SK-N-MC (cell line): Measurements from ENCODE around the gene UBIAD1.

Experiments
- EZH2 ChIP-seq: fragments of 200-600 bp; sonication (generic); IDR thresholded peaks from one replicate; pipeline ENCODE4 v1.6.1; 2017; ENCODE audit warnings: antibody characterized with exemption
- POLR2AphosphoS5 ChIP-seq: IDR thresholded peaks from 2 replicates; pipeline ENCODE4 v1.6.1; 2012; ENCODE audit warnings: mild to moderate bottlenecking, low read depth, low read length, borderline replicate concordance

- TF ChIP-seq EZH2 (no peak), POLR2AphosphoS5 (no peak)
Observed at GRCh38 chr1:11299225-11299574, 26.2 kb downstream of the UBIAD1 start.
